ENCODE data around the gene GSS.

GRCh38 chr20:34980543-34981233, 25.1 kb upstream of the GSS start:
- TF ChIP-seq POLR2A (IDR thresholded peaks at IDR 0.05; ENCODE audit: low read length), result no peak
- no peak for TF ChIP-seq GATA1 (IDR thresholded peaks at IDR 0.05; ENCODE audit: low read depth, low read length)

Measured in erythroblast (primary cell).